ACHN (cell line): ENCODE data around the gene BUB3.

ENCODE experiments used
- DNase-seq: peaks from one replicate; pipeline ENCODE4 v3.0.0-alpha.2; 2015
- in situ Hi-C: cut with HindIII; loops from 2 replicates; pipeline ENCODE4 v1.10.0; 2017; ENCODE audit warnings: low sequenced_read_pairs, low pct_ligation_motif_present, low pct_unique_long_range_greater_than_20kb

BUB3 gene

DNA sequence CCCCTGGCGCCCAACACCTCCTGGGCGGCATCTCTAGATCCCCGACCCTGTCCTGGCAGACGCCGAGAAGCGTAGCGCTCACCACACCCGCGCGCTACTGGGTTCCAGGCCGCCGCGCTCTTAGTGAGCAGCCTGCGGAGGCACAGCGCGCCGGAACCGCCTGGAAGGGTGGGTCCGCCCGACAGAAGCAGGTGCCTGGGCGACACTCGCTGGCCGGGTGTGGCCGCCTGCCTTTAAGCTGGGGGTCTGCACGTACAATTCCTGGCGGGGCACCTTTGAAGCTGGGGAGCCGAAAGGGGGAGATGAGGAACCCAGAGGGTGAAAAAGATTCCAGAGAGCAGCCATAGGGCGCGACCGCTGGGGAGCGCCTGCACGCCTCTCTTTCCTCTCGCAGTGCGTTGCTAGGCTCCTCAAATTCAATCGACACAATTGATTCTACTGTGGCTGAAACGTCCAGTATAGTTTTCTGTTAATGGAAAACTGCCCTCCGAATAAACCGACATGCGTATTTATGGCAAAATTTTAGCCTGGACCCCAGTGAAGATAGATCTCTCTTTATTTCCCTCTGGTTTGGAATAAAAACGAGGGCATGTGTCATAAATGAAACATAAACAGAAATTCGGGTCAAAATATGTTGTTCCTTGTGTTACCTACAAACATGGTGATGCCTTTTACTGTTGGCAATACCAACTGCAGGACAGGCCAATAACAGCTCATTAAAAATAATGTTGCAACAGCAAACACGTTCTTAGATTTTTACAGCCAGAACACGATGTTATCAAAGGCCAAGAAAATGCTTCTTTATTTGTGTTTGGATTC, 13.8 kb upstream of the BUB3 start:
- in situ Hi-C loops = no loop called here
- no peak for DNase-seq

DNA sequence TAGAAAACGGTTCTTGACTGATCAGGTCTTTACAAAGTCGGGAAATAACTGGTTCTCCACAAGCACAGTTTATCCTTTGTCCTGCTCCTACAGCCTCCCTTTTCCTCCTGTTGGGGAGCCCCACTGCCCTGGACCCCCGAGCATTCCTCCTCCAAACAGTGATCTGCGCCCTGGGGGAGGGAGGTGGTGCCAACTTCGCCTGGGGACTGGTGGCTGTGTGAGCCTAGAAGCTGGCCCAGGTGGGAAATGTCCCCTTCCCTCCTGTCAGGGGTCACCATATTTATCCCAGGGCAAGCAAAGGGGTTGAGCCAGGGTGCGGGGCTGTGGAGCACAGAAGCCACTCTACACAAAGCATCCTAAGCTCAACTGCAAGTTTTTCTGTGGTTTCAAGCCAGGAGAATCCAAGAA, 13.2 kb upstream of the BUB3 start:
- in situ Hi-C loops = no loop called here
- no peak for DNase-seq

DNA sequence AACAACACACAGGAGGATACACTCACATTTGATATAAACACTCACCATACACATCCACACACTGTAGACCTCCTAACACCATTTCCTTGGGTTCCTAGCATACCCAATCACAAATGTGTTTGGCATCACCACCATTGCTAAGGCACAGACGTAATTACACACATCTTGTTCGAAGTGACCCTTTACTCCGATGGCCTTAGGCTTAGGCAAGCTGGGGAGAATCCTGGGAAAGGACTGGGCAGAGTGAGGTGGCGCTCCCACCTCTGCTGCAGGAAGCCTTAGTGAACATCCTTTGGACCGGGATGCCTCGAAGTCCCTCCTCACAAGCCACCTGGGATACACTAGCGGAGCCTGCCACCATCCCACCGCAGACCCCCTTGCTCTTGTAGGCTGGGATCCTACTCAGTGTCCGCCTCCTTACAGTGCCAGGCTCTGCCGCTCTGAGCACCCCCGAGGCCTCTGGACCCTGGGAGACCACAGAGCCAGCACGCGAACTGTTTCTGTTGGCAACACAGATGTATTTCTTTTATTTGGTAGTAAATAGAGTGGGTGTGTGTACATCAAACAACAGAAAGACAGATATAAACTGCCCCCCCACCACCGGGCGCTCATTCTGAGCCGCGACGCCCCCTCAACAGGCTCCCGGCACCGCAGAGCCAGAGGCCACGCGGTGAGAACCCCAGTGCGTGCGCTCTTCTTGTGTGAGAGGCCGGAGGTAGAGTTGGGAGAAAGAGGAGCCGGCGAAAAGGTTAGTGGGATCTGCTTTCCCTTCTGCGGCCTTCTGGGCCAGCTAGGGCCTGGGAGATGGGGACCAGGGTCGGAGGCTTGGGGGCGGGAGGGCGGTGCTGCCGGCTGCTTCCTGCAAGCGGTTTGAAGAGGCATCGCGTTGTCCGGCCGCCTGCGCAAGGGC, 12.2 kb upstream of the BUB3 start:
- no peak for DNase-seq
- in situ Hi-C loops = no loop called here

GRCh38 chr10:123142701-123143161, 11.5 kb upstream of the BUB3 start:
- in situ Hi-C loops = no loop called here
- DNase-seq = no peak

GRCh38 chr10:123143162-123143824, 10.9 kb upstream of the BUB3 start:
- DNase-seq = no peak
- in situ Hi-C loops = no loop called here

DNA sequence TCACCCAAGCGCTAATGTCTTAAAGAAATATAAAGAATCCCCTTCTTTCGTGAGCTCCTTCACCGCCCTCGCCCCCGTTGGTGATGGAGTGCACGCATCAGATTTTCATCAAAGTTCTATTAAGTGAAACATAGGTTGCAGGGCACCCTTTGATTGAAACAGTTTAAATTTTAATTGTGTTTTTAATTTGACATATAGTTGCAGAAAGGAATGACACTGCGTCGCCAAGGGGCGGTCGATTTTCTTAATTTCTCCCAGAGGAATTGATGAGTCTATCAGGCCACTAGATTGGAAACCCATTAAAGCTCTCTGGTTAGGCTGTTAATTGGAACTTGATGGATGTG, 10.4 kb upstream of the BUB3 start:
- in situ Hi-C loops = no loop called here
- DNase-seq = no peak

- peak; percentile 46 for DNase-seq
- in situ Hi-C loops = no loop called here
Observed at GRCh38 chr10:123144697-123145541, 9.3 kb upstream of the BUB3 start.

DNA sequence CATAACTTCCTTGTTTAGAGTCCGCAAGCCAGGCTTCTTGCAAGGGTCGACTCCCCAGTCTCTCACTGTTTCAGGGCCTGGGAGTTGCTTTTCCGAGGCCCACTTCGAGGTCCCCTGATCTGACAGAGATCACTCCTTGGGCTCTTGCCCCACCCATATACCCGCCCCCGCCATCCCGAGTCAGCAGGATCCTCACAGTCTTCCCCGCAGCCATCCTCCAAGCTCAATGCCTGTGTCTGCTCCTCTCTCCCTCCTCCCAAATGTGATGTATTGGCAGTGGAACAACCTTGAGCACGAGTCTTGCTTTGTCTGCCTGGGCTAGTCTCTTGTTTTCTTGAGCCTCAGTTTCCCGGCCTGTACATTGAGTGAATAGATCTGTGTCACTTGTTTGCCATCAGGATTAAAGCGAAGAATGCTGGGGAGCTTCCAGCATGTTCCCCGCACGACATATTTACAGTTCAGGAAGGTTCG, 8.6 kb upstream of the BUB3 start:
- DNase-seq = no peak
- in situ Hi-C loops = no loop called here

- in situ Hi-C loops = no loop called here
- DNase-seq = no peak
Observed at GRCh38 chr10:123146013-123146893, 7.9 kb upstream of the BUB3 start.

DNA sequence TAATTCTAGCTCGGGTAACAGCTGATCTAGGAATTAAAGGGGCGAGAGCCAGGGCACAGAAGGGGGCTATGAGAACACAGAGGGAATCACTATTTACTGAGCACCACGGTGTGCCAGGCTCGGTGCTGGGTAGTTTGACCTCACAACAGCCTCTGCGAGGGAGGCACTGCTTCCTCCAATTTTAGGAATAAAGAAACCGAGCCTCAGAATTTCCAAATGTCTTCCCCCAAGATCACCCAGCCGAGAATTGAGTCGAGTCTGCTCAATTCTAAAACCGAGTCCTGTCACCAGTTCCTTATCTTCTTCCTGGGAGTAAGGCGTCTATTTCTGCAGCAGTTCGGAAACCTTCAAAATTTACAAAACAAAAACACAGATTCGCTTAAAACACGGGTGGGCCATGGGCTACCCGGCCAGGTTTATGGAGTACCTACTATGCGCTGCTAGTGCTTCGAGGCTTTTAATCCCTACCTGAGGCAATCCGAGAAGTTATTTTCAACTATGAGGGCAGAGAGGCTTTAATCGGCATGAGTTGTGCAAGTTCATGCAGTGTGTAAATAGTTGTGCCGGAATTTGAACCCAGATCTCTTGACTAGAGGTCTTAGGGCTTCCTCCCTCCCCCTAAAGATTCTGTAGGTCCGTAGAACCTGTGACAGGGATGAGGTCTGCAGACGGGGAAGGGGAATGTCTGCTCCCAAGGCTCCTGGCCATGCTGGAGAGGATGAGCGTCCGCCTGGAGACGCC, 7.1 kb upstream of the BUB3 start:
- no peak for DNase-seq
- in situ Hi-C loops = no loop called here

- peak; percentile 32 for DNase-seq
- in situ Hi-C loops = no loop called here
Observed at GRCh38 chr10:123147635-123148413, 6.4 kb upstream of the BUB3 start, which contains the start of gene HMX2. HMX2 (plus strand) TSS chr10:123148136; CDS start chr10:123148379, 243 bp downstream.

DNA sequence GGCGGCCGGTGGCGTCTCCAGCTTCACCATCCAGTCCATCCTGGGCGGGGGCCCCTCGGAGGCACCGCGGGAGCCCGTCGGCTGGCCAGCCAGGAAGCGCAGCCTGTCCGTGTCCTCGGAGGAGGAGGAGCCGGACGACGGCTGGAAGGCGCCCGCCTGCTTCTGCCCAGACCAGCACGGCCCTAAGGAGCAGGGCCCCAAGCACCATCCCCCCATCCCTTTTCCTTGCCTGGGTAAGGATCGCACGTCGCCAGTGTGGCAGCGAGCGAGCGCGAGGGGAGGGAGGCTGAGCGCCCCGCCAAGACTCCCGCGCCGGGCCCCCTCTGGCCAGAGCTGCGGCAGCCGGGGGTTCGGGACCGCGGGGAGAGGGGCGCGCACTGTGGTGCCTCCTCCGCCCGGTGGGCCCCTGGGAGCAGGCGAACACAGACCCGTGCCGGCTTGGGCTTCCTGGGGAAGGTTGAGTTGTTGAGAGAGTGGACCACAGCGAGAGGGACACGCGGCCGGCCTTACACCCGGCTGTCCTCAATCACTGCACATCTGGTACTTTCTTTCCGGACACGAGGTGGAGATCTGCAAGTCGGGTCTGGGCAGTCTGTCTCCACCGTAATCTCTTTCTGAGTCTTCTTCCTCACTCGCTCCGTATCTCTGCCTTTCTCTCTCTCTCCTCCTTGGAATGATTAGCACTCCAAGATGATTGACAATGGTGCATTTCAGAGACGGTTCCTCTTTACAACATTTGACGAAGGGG, 5.6 kb upstream of the BUB3 start:
- in situ Hi-C loops = no loop called here
- no peak for DNase-seq

DNA sequence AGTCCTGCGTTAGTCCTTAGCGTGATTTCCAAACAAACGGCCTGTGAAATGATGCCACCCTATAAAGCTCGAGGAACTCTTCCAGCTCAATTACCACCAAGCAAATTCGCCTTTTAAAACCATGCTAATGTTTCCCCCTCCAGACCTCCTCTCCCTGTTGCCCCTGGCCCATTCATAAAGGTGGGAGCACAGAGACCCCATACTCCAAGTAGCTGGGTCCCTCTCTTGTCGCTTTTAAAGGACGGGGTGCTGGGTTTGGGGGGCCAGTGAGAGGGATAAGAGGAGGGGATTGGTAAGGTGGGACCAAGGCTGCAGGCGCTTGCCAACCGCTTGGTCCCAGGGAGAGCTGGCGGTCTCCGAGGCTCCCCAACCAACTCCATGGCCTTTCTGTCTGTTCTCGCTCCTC, 5.0 kb upstream of the BUB3 start:
- no peak for DNase-seq
- in situ Hi-C loops = no loop called here

- in situ Hi-C loops = no loop called here
- DNase-seq = peak; percentile 30
Observed at GRCh38 chr10:123149568-123150270, 4.5 kb upstream of the BUB3 start.
